ENCODE measurements around the gene MBNL2.

MBNL2 gene

GRCh38 chr13:97298816-97299215 is 76.7 kb downstream of the MBNL2 start:
- no peak for DNase-seq (ENCODE audit: low read depth, low spot score)

- DNase-seq (ENCODE audit: low read depth, low spot score), result no peak
Measured at GRCh38 chr13:97300871-97301270, 78.7 kb downstream of the MBNL2 start.

GRCh38 chr13:97301382-97302095 is 79.4 kb downstream of the MBNL2 start:
- DNase-seq (ENCODE audit: low read depth, low spot score), result no peak

- no peak for DNase-seq (ENCODE audit: low read depth, low spot score)
Measured at GRCh38 chr13:97302611-97303010, 80.5 kb downstream of the MBNL2 start.

- DNase-seq (ENCODE audit: low read depth, low spot score), result no peak
Measured at GRCh38 chr13:97306106-97306505, 84.0 kb downstream of the MBNL2 start.

- DNase-seq (ENCODE audit: low read depth, low spot score), result no peak
Measured at GRCh38 chr13:97306645-97307044, 84.5 kb downstream of the MBNL2 start.

- no peak for DNase-seq (ENCODE audit: low read depth, low spot score)
Measured at GRCh38 chr13:97307118-97307881, 85.2 kb downstream of the MBNL2 start.

- DNase-seq (ENCODE audit: low read depth, low spot score), result no peak
Measured at GRCh38 chr13:97307882-97308624, 85.9 kb downstream of the MBNL2 start.

- DNase-seq (ENCODE audit: low read depth, low spot score), result no peak
Measured at GRCh38 chr13:97308735-97309429, 86.7 kb downstream of the MBNL2 start.

- no peak for DNase-seq (ENCODE audit: low read depth, low spot score)
Measured at GRCh38 chr13:97310809-97311436, 88.8 kb downstream of the MBNL2 start.

GRCh38 chr13:97311956-97312355 is 89.8 kb downstream of the MBNL2 start:
- DNase-seq (ENCODE audit: low read depth, low spot score), result no peak

GRCh38 chr13:97313551-97314260 is 91.6 kb downstream of the MBNL2 start:
- DNase-seq (ENCODE audit: low read depth, low spot score), result no peak

GRCh38 chr13:97316390-97316789 is 94.3 kb downstream of the MBNL2 start:
- no peak for DNase-seq (ENCODE audit: low read depth, low spot score)

- no peak for DNase-seq (ENCODE audit: low read depth, low spot score)
Measured at GRCh38 chr13:97317933-97318332, 95.8 kb downstream of the MBNL2 start.

- no peak for DNase-seq (ENCODE audit: low read depth, low spot score)
Measured at GRCh38 chr13:97318532-97318931, 96.4 kb downstream of the MBNL2 start.

GRCh38 chr13:97319113-97319720 is 97.1 kb downstream of the MBNL2 start:
- no peak for DNase-seq (ENCODE audit: low read depth, low spot score)

GRCh38 chr13:97321101-97321500 is 99.0 kb downstream of the MBNL2 start:
- DNase-seq (ENCODE audit: low read depth, low spot score), result no peak

GRCh38 chr13:97321616-97322321 is 99.6 kb downstream of the MBNL2 start:
- no peak for DNase-seq (ENCODE audit: low read depth, low spot score)

- no peak for DNase-seq (ENCODE audit: low read depth, low spot score)
Measured at GRCh38 chr13:97322740-97323342, 100.7 kb downstream of the MBNL2 start.

Data from activated CD4-positive, CD25-positive, alpha-beta regulatory T cell treated with anti-CD3 and anti-CD28 coated beads, Interleukin-2, amount 50 U/mL, for 16 hours (primary cell).